CD14-positive monocyte (primary cell): Measurements from ENCODE around the gene JCAD. TPM values are rescaled to one million over a fixed set of nuclear protein-coding genes. Genes with fewer than 3 reads are reported as not detected.

ENCODE experiments used
- DNase-seq, 3 donors: peaks; one replicate each; pipeline ENCODE4 v3.0.0-alpha.2; 2011 to 2022
- H2AFZ ChIP-seq: 2 replicates; pipeline ENCODE4 v1.6.0; 2012; ENCODE audit warnings: mild to moderate bottlenecking, low read depth, low read length, inconsistent platforms; ENCODE audit not compliant: insufficient read depth, poor library complexity, severe bottlenecking
- H3K27ac ChIP-seq, 2 donors: 1 replicate in 1 of 2; 2 replicates in 1 of 2; pipeline ENCODE4 v1.5.1; 2012 to 2013; ENCODE audit warnings: low read length in 2 of 2, control low read depth in 1 of 2, inconsistent platforms in 1 of 2, low read depth in 1 of 2, mild to moderate bottlenecking in 1 of 2
- H3K27me3 ChIP-seq, 2 donors: one replicate each; pipeline versions ENCODE4 v1.6.0 to v1.6.1; 2011 to 2013; ENCODE audit warnings: low read length in 2 of 2; ENCODE audit not compliant: control insufficient read depth in 2 of 2, insufficient read depth in 2 of 2
- H3K36me3 ChIP-seq, 2 donors: replicated peaks in 1 of 2; 1 replicate in 1 of 2; 2 replicates in 1 of 2; pipeline versions ENCODE4 v1.5.1 to v1.6.1; 2012 to 2013; ENCODE audit warnings: low read length in 2 of 2, control low read depth in 1 of 2, inconsistent platforms in 1 of 2, mild to moderate bottlenecking in 1 of 2; ENCODE audit not compliant: insufficient read depth in 2 of 2, control insufficient read depth in 1 of 2
- H3K4me1 ChIP-seq, 2 donors: 1 replicate in 1 of 2; 2 replicates in 1 of 2; pipeline versions ENCODE4 v1.5.1 to v1.6.1; 2012 to 2013; ENCODE audit warnings: low read length in 2 of 2, control low read depth in 1 of 2, inconsistent platforms in 1 of 2, mild to moderate bottlenecking in 1 of 2, moderate library complexity in 1 of 2; ENCODE audit not compliant: insufficient read depth in 2 of 2, control insufficient read depth in 1 of 2
- H3K4me2 ChIP-seq: replicated peaks from 2 replicates; pipeline ENCODE3; 2012; ENCODE audit warnings: low read length, moderate library complexity, mild to moderate bottlenecking; ENCODE audit not compliant: poor library complexity, severe bottlenecking; ENCODE audit errors: extremely low read depth
- H3K4me3 ChIP-seq, 3 experiments: fragments of 200-600 bp in 1 of 3; sonication (generic) in 1 of 3; replicated peaks in 1 of 3; 1 replicate in 2 of 3; 2 replicates in 1 of 3; pipeline ENCODE4 v1.5.1; 2011 to 2013; ENCODE audit warnings: low read length in 3 of 3, mild to moderate bottlenecking in 3 of 3, control low read depth in 2 of 3, low read depth in 2 of 3, inconsistent platforms in 1 of 3, moderate library complexity in 1 of 3
- H3K79me2 ChIP-seq: 2 replicates; pipeline ENCODE4 v1.6.0; 2012; ENCODE audit warnings: mild to moderate bottlenecking, control low read depth, inconsistent platforms, low read length, moderate library complexity; ENCODE audit not compliant: insufficient read depth
- H3K9ac ChIP-seq: 2 replicates; pipeline ENCODE4 v1.6.0; 2017; ENCODE audit warnings: low read length, mild to moderate bottlenecking; ENCODE audit not compliant: insufficient read depth, poor library complexity, severe bottlenecking
- H3K9me3 ChIP-seq, 2 donors: replicated peaks in 1 of 2; 1 replicate in 1 of 2; 2 replicates in 1 of 2; pipeline versions ENCODE4 v1.5.1 to v1.6.1; 2012 to 2013; ENCODE audit warnings: low read length in 2 of 2, control low read depth in 1 of 2; ENCODE audit not compliant: control insufficient read depth in 1 of 2, insufficient read depth in 1 of 2
- H4K20me1 ChIP-seq: 2 replicates; pipeline ENCODE4 v1.6.0; 2012; ENCODE audit warnings: mild to moderate bottlenecking, low read length, control low read depth, moderate library complexity; ENCODE audit not compliant: insufficient read depth
- H3K27ac Mint-ChIP-seq, 7 donors: one replicate each; pipeline ENCODE4 v1.8.0; 2020; ENCODE audit warnings: mild to moderate bottlenecking in 7 of 7, mixed read lengths in 7 of 7, moderate library complexity in 6 of 7, inconsistent platforms in 2 of 7
- H3K27me3 Mint-ChIP-seq, 3 donors: one replicate each; pipeline ENCODE4 v1.8.0; 2021 to 2022; ENCODE audit warnings: low read depth in 3 of 3, mild to moderate bottlenecking in 3 of 3, mixed read lengths in 3 of 3, moderate library complexity in 3 of 3, inconsistent platforms in 1 of 3
- H3K36me3 Mint-ChIP-seq, 2 donors: one replicate each; pipeline ENCODE4 v1.8.0; 2020; ENCODE audit warnings: mixed read lengths in 2 of 2, inconsistent platforms in 1 of 2, mild to moderate bottlenecking in 1 of 2
- H3K4me1 Mint-ChIP-seq: one replicate; pipeline ENCODE4 v1.8.0; 2020; ENCODE audit warnings: mild to moderate bottlenecking, mixed read lengths
- H3K4me3 Mint-ChIP-seq, 2 donors: one replicate each; pipeline ENCODE4 v1.8.0; 2020; ENCODE audit warnings: mild to moderate bottlenecking in 2 of 2, mixed read lengths in 2 of 2, moderate library complexity in 1 of 2
- H3K9me3 Mint-ChIP-seq, 7 donors: one replicate each; pipeline ENCODE4 v1.8.0; 2020 to 2022; ENCODE audit warnings: mixed read lengths in 7 of 7, mild to moderate bottlenecking in 6 of 7, moderate library complexity in 6 of 7, inconsistent platforms in 2 of 7
- WGBS: methylation state at CpG from one replicate; pipeline ENCODE4 v1.1.5; 2013; ENCODE audit warnings: missing lambda C conversion rate; ENCODE audit not compliant: insufficient coverage; 5-methylcytosine and 5-hydroxymethylcytosine counted together
- intact Hi-C, 2 donors: fragments of 100-400 bp; cut with micrococcal nuclease; formaldehyde crosslinking; loops; one replicate each; pipeline versions ENCODE4 v1.15.0 to v1.15.1; 2023
- polyA plus RNA-seq, 3 donors: library from polyadenylated mRNA; depleted of rRNA in 1 of 3; unstranded in 2 of 3; stranded (reverse) in 1 of 3; fragments of 300-500 nt in 2 of 3; fragments of >200 nt in 1 of 3; fragmentation: Illumina TruSeq in 2 of 3; gene quantifications; 1 replicate in 2 of 3; 2 replicates in 1 of 3; pipeline ENCODE4 v1.2.3, GENCODE V29; 2012 to 2021
- TF ChIP-seq, protein P1 (sequence below): fragments of 200-600 bp; IDR thresholded peaks from one replicate; pipeline ENCODE4 v1.8.0; 2022; ENCODE audit warnings: antibody characterized with exemption, mild to moderate bottlenecking

JCAD gene
- polyA plus RNA-seq, 3 donors: not detected

DNA sequence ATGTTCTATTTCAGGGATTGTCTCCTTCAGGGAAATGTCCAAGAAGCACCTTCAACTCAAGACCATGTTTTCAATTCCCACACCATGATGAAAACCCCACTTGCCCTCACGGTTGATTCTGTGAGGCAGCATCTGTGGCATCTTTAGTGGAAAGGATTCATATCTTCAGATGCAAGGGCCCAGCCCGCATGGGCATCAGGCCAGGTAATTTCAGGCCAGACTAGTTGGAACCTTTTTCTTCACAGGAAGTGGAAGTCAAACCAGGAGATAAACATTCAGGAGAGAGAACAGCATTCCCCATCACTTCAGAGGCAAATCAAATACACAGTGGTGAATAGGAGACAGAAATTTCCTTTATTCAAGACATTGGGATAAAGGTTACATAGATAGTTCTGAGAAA, 88.8 kb downstream of the JCAD start:
- Histone ChIP-seq H3K27ac (no peak overlapping the region), H3K9ac (no peak overlapping the region), H3K9me3 (no peaks in the 10 kb centered on the region), H2AFZ (no peak overlapping the region), H3K4me1 (no peaks in the 10 kb centered on the region), H3K27me3 (no peaks in the 10 kb centered on the region), H4K20me1 (no peaks in the 10 kb centered on the region), H3K4me3 (no peak overlapping the region), H3K79me2 (no peaks in the 10 kb centered on the region), H3K4me2 (no peak overlapping the region), H3K36me3 (no peaks in the 10 kb centered on the region)
- intact Hi-C loops: no loop called here
- Mint-ChIP-seq H3K27ac (no peak overlapping the region), H3K4me3 (no peak overlapping the region), H3K4me1 (no peaks in the 10 kb centered on the region), H3K36me3 (no peaks in the 10 kb centered on the region), H3K27me3 (peaks cover 0 to 2% (median 2%) of the 10 kb centered on the region in 3 donors), H3K9me3 (peaks cover 0 to 13% (median 7%) of the 10 kb centered on the region in 7 donors)
- WGBS: no CpG with 5 or more reads among the region's 2 CpGs
- TF ChIP-seq, protein P1, sequence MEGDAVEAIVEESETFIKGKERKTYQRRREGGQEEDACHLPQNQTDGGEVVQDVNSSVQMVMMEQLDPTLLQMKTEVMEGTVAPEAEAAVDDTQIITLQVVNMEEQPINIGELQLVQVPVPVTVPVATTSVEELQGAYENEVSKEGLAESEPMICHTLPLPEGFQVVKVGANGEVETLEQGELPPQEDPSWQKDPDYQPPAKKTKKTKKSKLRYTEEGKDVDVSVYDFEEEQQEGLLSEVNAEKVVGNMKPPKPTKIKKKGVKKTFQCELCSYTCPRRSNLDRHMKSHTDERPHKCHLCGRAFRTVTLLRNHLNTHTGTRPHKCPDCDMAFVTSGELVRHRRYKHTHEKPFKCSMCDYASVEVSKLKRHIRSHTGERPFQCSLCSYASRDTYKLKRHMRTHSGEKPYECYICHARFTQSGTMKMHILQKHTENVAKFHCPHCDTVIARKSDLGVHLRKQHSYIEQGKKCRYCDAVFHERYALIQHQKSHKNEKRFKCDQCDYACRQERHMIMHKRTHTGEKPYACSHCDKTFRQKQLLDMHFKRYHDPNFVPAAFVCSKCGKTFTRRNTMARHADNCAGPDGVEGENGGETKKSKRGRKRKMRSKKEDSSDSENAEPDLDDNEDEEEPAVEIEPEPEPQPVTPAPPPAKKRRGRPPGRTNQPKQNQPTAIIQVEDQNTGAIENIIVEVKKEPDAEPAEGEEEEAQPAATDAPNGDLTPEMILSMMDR: no peak
- DNase-seq: no peak

DNA sequence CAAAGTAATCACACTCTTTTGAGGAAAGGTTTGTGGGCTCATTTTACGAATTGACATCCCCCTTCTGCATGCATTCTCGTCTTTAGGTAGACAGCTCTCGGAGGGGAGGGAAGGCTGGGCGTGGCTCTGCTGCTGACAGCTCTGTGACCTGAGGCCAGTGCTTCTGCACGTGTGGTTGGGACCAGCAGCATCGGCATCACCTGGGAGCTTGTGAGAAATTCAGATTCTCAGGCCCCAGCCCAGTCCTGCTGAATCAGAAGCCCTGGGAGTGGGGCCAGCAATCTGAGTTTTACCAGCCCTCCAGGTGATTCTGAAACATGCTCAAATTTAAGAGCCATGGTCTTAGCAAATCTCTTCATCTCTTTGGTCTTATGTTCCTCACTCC, 89.4 kb downstream of the JCAD start:
- Histone ChIP-seq H3K9me3 (no peaks in the 10 kb centered on the region), H3K4me1 (no peaks in the 10 kb centered on the region), H3K4me2 (no peak overlapping the region), H4K20me1 (no peaks in the 10 kb centered on the region), H3K27me3 (no peaks in the 10 kb centered on the region), H3K36me3 (no peaks in the 10 kb centered on the region), H3K79me2 (no peaks in the 10 kb centered on the region), H3K27ac (no peak overlapping the region), H3K4me3 (no peak overlapping the region), H2AFZ (no peak overlapping the region), H3K9ac (no peak overlapping the region)
- Mint-ChIP-seq H3K4me3 (no peak overlapping the region), H3K27ac (no peak overlapping the region), H3K36me3 (no peaks in the 10 kb centered on the region), H3K9me3 (peaks cover 0 to 10% (median 6%) of the 10 kb centered on the region in 7 donors), H3K27me3 (peaks cover 0 to 2% (median 0%) of the 10 kb centered on the region in 3 donors), H3K4me1 (no peaks in the 10 kb centered on the region)
- intact Hi-C loops: no loop called here
- 96% methylated on average over 6 of the region's 6 CpGs for WGBS
- TF ChIP-seq, protein P1: no peak
- no peak for DNase-seq
